ENCODE measurements around the gene DHCR24. TPM values are rescaled to one million over a fixed set of nuclear protein-coding genes. Genes with fewer than 3 reads are reported as not detected.

The DHCR24 gene
- total RNA-seq, 1 donor from 2014 or later: 16.6 TPM

- Histone ChIP-seq H3K27ac (no peak overlapping the region), H3K36me3 (peaks cover 4 to 9% of the 10 kb centered on the region in 2 donors), H3K4me1 (no peaks in the 10 kb centered on the region), H3K4me3 (no peak overlapping the region), H3K9me3 (no peaks in the 10 kb centered on the region), H3K27me3 (no peaks in the 10 kb centered on the region)
- no peak for DNase-seq (ENCODE audit: low spot score in 2 of 2)
- TF ChIP-seq, protein P1, sequence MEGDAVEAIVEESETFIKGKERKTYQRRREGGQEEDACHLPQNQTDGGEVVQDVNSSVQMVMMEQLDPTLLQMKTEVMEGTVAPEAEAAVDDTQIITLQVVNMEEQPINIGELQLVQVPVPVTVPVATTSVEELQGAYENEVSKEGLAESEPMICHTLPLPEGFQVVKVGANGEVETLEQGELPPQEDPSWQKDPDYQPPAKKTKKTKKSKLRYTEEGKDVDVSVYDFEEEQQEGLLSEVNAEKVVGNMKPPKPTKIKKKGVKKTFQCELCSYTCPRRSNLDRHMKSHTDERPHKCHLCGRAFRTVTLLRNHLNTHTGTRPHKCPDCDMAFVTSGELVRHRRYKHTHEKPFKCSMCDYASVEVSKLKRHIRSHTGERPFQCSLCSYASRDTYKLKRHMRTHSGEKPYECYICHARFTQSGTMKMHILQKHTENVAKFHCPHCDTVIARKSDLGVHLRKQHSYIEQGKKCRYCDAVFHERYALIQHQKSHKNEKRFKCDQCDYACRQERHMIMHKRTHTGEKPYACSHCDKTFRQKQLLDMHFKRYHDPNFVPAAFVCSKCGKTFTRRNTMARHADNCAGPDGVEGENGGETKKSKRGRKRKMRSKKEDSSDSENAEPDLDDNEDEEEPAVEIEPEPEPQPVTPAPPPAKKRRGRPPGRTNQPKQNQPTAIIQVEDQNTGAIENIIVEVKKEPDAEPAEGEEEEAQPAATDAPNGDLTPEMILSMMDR (IDR thresholded peaks at IDR 0.05): no peak
- intact Hi-C loops (cut with DNase I): no loop called here
Measured at GRCh38 chr1:54857746-54858561, 29.0 kb downstream of the DHCR24 start.

DNA sequence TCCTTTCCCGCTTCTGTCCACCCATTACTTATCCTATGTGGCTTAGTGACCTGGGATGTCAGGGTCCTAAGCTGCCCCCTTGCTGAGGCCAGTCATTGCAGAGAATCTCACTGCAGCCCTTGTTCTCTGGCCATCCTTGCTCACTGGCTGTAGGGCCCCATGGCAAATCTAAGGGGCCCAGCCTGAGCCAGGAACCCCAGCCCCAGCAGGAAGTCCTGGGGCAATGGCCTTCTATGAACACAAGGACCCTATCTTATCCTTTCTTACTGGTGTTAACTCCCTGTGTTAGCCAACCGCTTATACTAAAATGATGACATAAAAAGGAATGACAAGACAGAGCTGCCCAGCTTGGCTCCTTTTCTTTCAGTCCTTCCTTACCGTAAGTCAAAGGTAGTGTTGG lies 29.9 kb downstream of the DHCR24 start:
- TF ChIP-seq, protein P1 (IDR thresholded peaks at IDR 0.05): no peak
- Histone ChIP-seq H3K36me3 (peaks cover 4 to 11% of the 10 kb centered on the region in 2 donors), H3K9me3 (no peaks in the 10 kb centered on the region), H3K27ac (no peak overlapping the region), H3K4me3 (no peak overlapping the region), H3K4me1 (no peaks in the 10 kb centered on the region), H3K27me3 (no peaks in the 10 kb centered on the region)
- DNase-seq (ENCODE audit: low spot score in 2 of 2): no peak
- intact Hi-C loops (cut with DNase I): no loop called here

DNA sequence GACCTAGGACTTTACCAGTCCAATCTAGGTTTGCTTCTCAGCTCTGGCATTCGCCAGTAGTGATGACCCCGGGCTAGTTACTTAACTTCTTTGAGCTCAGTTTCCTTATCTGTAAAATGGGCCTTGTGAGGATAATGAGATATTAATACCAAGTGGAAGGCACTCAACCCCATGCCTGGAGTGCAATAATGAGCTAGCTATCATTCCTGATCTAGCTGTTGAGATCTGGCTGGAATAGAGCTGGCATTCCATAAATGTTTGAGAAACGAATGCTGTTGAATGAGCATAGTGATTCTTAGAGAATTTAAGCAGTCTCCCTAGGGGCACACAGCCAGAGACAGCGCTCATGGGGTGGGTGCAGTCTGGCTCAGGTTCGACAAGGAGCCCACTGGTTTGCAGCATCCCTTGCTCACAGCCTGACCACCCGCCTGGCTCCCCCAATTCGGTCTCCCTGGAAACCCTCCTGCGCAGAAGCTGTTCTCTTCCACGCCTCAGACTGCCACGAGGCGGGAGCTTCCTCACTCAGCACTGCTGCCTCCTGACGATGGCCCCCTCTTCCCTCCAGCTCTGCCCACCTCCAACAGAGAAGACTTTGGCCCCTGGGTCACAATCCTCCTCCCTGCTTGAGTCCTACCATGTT lies 32.5 kb downstream of the DHCR24 start:
- TF ChIP-seq, protein P1 (IDR thresholded peaks at IDR 0.05): no peak
- no peak for DNase-seq (ENCODE audit: low spot score in 2 of 2)
- Histone ChIP-seq H3K36me3 (peaks cover 4 to 30% of the 10 kb centered on the region in 2 donors), H3K9me3 (no peaks in the 10 kb centered on the region), H3K27ac (no peak overlapping the region), H3K4me1 (no peaks in the 10 kb centered on the region), H3K4me3 (no peak overlapping the region), H3K27me3 (no peaks in the 10 kb centered on the region)
- intact Hi-C loops (cut with DNase I): no loop called here

- TF ChIP-seq, protein P1 (IDR thresholded peaks at IDR 0.05): no peak
- no peaks in the 10 kb centered on the region for H3K27me3 ChIP-seq
- intact Hi-C loops (cut with DNase I): no loop called here
- no peak for DNase-seq (ENCODE audit: low spot score in 2 of 2)
- H3K4me1 ChIP-seq: no peaks in the 10 kb centered on the region
- peaks cover 4 to 30% of the 10 kb centered on the region in 2 donors for H3K36me3 ChIP-seq
- no peaks in the 10 kb centered on the region for H3K9me3 ChIP-seq
- no peak overlapping the region for H3K4me3 ChIP-seq
- H3K27ac ChIP-seq: no peak overlapping the region
Measured at GRCh38 chr1:54853793-54854370, 33.1 kb downstream of the DHCR24 start.

DNA sequence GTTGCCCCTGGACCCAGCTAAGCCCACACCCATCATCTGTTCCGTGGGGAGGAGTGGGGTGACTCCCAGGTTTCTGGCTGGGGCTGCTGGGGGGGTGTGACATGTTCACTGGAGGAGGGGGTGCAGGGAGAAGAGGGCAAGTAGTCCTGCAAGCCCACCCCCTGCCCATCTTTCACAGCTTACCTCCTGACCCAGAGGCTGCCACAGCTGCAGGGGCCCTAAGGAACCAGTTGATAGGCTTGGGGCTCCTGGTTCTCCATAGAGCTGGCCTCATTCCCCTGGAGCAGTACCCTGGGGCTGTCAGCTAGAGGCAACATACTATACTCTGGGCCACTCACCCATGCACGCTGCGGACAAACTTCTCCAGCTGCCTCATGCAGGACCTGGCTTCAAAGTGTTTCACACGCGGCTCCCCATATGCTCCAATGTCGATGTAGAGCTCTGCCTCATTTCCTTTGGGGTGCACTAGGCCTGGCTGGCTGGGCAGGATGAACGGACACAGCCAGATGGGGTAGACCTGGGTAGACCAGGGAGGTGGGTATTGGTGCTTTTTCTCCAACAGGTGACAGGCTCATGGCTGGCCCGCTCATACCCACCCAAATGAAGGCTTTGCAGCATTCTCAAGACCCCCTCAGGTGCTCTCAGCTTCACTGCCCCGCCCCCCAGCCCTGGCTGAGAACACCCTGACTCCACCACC lies 33.8 kb downstream of the DHCR24 start:
- no peaks in the 10 kb centered on the region for H3K4me1 ChIP-seq
- peaks cover 4 to 30% of the 10 kb centered on the region in 2 donors for H3K36me3 ChIP-seq
- intact Hi-C loops (cut with DNase I): no loop called here
- H3K27ac ChIP-seq: no peak overlapping the region
- no peaks in the 10 kb centered on the region for H3K9me3 ChIP-seq
- no peak overlapping the region for H3K4me3 ChIP-seq
- no peaks in the 10 kb centered on the region for H3K27me3 ChIP-seq
- TF ChIP-seq, protein P1 (IDR thresholded peaks at IDR 0.05): no peak
- no peak for DNase-seq (ENCODE audit: low spot score in 2 of 2)
